CD4-positive, CD25-positive, alpha-beta regulatory T cell (primary cell): ENCODE measurements around the gene RNASE2. TPM values are rescaled to one million over a fixed set of nuclear protein-coding genes. Genes with fewer than 3 reads are reported as not detected.

Experiments
- ATAC-seq, 2 donors: fragments of 150-1000 bp; cut with Tn5 transposase; one replicate each; pipeline ENCODE4 v1.10.0; 2021; ENCODE audit warnings: low read depth in 2 of 2, moderate number of reproducible peaks in 2 of 2, moderate library complexity in 1 of 2
- DNase-seq, 3 donors: peaks; one replicate each; pipeline versions ENCODE4 v3.0.0 to v3.0.0-alpha.2; 2012 to 2022; ENCODE audit warnings: mixed read lengths in 1 of 3
- H3K27ac ChIP-seq: one replicate; pipeline ENCODE4 v1.7.0; 2013; ENCODE audit warnings: mild to moderate bottlenecking, low read length; ENCODE audit not compliant: insufficient read depth, poor library complexity, severe bottlenecking
- H3K27me3 ChIP-seq: one replicate; pipeline ENCODE4 v1.7.0; 2013; ENCODE audit warnings: low read length; ENCODE audit not compliant: control insufficient read depth, insufficient read depth
- H3K36me3 ChIP-seq: one replicate; pipeline ENCODE4 v1.7.0; 2013; ENCODE audit warnings: mild to moderate bottlenecking, low read length, moderate library complexity; ENCODE audit not compliant: control insufficient read depth, insufficient read depth
- H3K4me1 ChIP-seq: 2 replicates; pipeline ENCODE4 v1.7.0; 2013; ENCODE audit warnings: mild to moderate bottlenecking, low read length; ENCODE audit not compliant: insufficient read depth, control insufficient read depth, poor library complexity, severe bottlenecking
- H3K4me3 ChIP-seq: one replicate; pipeline ENCODE4 v1.7.0; 2013; ENCODE audit warnings: low read depth, mild to moderate bottlenecking, low read length, moderate library complexity
- H3K9me3 ChIP-seq, 2 experiments: 1 replicate in 1 of 2; 2 replicates in 1 of 2; pipeline ENCODE4 v1.7.0; 2013; ENCODE audit warnings: low read length in 2 of 2, mild to moderate bottlenecking in 1 of 2, moderate library complexity in 1 of 2; ENCODE audit not compliant: control insufficient read depth in 2 of 2
- H3K27ac Mint-ChIP-seq, 3 donors: one replicate each; pipeline ENCODE4 v1.8.0; 2020 to 2022; ENCODE audit warnings: mild to moderate bottlenecking in 3 of 3, mixed read lengths in 3 of 3, moderate library complexity in 2 of 3
- H3K27me3 Mint-ChIP-seq: one replicate; pipeline ENCODE4 v1.8.0; 2022; ENCODE audit warnings: mild to moderate bottlenecking, mixed read lengths
- H3K36me3 Mint-ChIP-seq: one replicate; pipeline ENCODE4 v1.8.0; 2020; ENCODE audit warnings: mixed read lengths
- H3K4me1 Mint-ChIP-seq, 4 donors: one replicate each; pipeline ENCODE4 v1.8.0; 2020 to 2022; ENCODE audit warnings: mixed read lengths in 4 of 4, mild to moderate bottlenecking in 1 of 4
- H3K4me3 Mint-ChIP-seq, 4 donors: one replicate each; pipeline ENCODE4 v1.8.0; 2020 to 2022; ENCODE audit warnings: mild to moderate bottlenecking in 4 of 4, mixed read lengths in 4 of 4, moderate library complexity in 3 of 4
- H3K9me3 Mint-ChIP-seq, 7 donors: one replicate each; pipeline ENCODE4 v1.8.0; 2020 to 2022; ENCODE audit warnings: mixed read lengths in 7 of 7, mild to moderate bottlenecking in 3 of 7, moderate library complexity in 2 of 7
- polyA plus RNA-seq, 4 donors: library from polyadenylated mRNA; unstranded; fragments of 300-500 nt; fragmentation: Illumina TruSeq; gene quantifications; one replicate each; pipeline ENCODE4 v1.2.3, GENCODE V29; 2021
- total RNA-seq: library from RNA; stranded (reverse); gene quantifications from one replicate; pipeline ENCODE4 v1.2.3, GENCODE V29; 2022

Gene RNASE2
- total and polyA plus RNA-seq, 5 donors from 2014 or later = 0.29 to 0.70 TPM; not detected in 3

DNA sequence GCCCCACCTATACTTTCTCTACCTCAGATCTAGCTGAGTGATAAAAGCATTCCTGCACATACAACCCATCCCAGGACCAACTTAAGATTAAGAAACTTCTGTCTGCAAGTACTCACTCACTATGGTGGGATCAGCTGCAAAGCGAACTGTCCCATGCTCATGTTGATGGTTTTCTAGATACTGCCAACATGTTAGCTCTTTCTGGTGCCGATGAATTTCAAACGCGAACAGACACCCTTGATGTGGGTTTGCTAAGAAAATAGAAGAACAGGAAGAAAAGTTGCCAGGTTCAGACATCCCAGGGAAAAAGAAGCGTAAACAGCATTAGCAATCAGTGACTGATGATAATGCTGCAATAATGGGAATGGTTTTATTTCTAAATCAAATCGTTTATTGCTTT is 42.3 kb downstream of the RNASE2 start:
- Histone ChIP-seq H3K9me3 (no peaks in the 10 kb centered on the region), H3K27me3 (no peaks in the 10 kb centered on the region), H3K4me1 (no peaks in the 10 kb centered on the region), H3K4me3 (no peak overlapping the region), H3K36me3 (peaks cover 49% of the 10 kb centered on the region), H3K27ac (no peak overlapping the region)
- Mint-ChIP-seq H3K27ac (peak overlapping the region in 1 of 3 donors; percentile 77), H3K27me3 (peaks cover 2% of the 10 kb centered on the region), H3K36me3 (peaks cover 29% of the 10 kb centered on the region), H3K9me3 (no peaks in the 10 kb centered on the region), H3K4me1 (peaks cover 0 to 15% (median 4%) of the 10 kb centered on the region in 4 donors), H3K4me3 (no peak overlapping the region)
- DNase-seq (no peak), ATAC-seq (no peak)

DNA sequence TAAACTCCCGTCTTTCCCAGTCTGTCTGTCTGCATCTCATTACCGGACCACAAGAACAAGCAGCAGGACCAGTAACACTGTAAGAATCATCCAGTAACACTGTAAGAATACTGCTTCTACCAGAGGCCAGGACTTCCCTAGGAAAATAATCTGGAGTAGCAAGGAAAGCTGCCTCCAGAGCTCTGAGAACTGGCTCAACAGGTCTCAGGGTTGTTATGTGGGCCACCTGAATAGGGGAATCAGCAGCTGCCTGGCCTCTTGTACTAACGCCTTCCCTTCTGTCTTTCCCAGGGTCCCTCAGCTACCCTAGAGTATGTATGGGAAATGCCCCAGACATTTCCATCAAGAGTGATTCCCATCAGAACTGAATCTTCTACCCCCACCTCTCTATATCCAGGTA is 42.9 kb downstream of the RNASE2 start:
- Mint-ChIP-seq H3K4me3 (peak overlapping the region in 1 of 4 donors; percentile 22), H3K27ac (peak overlapping the region in 1 of 3 donors; percentile 78), H3K36me3 (peaks cover 29% of the 10 kb centered on the region), H3K4me1 (peaks cover 0 to 12% (median 3%) of the 10 kb centered on the region in 4 donors), H3K27me3 (peaks cover 5% of the 10 kb centered on the region), H3K9me3 (no peaks in the 10 kb centered on the region)
- Histone ChIP-seq H3K9me3 (no peaks in the 10 kb centered on the region), H3K4me3 (no peak overlapping the region), H3K4me1 (no peaks in the 10 kb centered on the region), H3K36me3 (peaks cover 43% of the 10 kb centered on the region), H3K27ac (no peak overlapping the region), H3K27me3 (no peaks in the 10 kb centered on the region)
- no peak for DNase-seq
- no peak for ATAC-seq

DNA sequence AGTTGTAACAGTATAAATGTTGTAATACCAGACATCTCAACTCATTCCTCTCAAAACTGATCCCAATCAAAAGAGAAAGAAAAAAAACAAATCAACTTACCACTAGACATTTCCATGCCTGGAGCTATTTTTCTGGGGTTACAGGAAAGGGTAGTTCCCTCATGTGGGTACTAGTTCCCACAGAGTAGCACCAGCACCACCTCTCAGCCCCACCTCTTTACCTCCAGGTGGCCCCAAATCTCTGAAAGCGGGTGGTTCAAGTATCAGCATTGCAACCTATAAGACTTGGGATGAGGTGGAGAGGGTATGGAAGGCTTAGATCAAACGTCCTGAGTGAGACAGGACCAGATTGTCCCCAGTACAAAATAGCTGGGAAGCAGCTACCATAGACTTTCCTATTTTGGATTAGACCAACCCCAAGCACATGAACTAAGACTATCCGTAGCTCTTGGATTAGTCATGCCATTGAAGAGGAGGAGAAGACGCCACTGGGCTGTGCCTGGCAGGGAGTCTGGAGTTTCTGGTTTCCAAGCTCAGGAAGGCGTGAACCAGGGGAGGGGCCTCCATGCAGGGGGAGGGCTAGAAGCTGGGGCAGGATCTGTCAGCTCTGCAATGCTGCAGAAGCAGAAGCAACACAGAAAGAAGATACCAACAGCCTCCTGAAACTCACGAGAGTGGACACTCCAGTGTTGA is 43.5 kb downstream of the RNASE2 start, which contains the start of gene SLC39A2:
Gene SLC39A2, plus strand, starts transcription at position 620 of the 693 bp plus-strand sequence. CDS start 154 bp downstream, outside the sequence.
- Histone ChIP-seq H3K27ac (no peak within 1 kb of the TSS), H3K36me3 (peaks cover 39% of the 10 kb centered on the region), H3K27me3 (no peaks in the 10 kb centered on the region), H3K4me1 (no peaks in the 10 kb centered on the region), H3K4me3 (no peak within 1 kb of the TSS), H3K9me3 (no peaks in the 10 kb centered on the region)
- no peaks in the 10 kb centered on the region for H3K9me3 Mint-ChIP-seq
- H3K27me3 Mint-ChIP-seq = peaks cover 5% of the 10 kb centered on the region
- DNase-seq (no peak), ATAC-seq (no peak)
- peak within 1 kb of the TSS in 1 of 3 donors; percentile 78 for H3K27ac Mint-ChIP-seq
- peaks cover 0 to 11% (median 1%) of the 10 kb centered on the region in 4 donors for H3K4me1 Mint-ChIP-seq
- peaks cover 26% of the 10 kb centered on the region for H3K36me3 Mint-ChIP-seq
- H3K4me3 Mint-ChIP-seq = peak within 1 kb of the TSS in 1 of 4 donors; percentile 22

DNA sequence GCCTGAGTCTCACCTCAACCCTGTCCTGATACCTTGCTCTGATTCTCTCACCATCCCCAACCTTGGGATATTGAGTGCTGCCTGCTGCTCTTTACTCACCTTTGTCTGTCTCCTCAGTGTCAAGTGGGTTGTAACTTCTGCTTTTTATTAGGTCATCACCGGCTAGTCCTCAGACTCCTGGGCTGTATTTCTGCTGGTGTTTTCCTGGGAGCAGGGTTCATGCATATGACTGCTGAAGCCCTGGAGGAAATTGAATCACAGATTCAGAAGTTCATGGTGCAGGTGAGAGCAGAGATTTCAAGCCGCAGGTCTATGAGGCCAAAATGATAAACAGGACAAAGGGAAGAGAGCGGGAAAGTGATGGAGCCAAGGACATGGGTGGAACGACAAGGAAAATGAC is 44.3 kb downstream of the RNASE2 start:
- H3K27me3 ChIP-seq = no peaks in the 10 kb centered on the region
- DNase-seq = no peak
- peaks cover 12% of the 10 kb centered on the region for H3K27me3 Mint-ChIP-seq
- no peak overlapping the region for H3K4me3 ChIP-seq
- no peak overlapping the region for H3K27ac ChIP-seq
- H3K36me3 ChIP-seq = peaks cover 32% of the 10 kb centered on the region
- peaks cover 18% of the 10 kb centered on the region for H3K36me3 Mint-ChIP-seq
- no peaks in the 10 kb centered on the region for H3K9me3 ChIP-seq
- no peak overlapping the region for H3K4me3 Mint-ChIP-seq
- no peaks in the 10 kb centered on the region for H3K9me3 Mint-ChIP-seq
- H3K4me1 Mint-ChIP-seq = peaks cover 0 to 9% (median 0%) of the 10 kb centered on the region in 4 donors
- H3K27ac Mint-ChIP-seq = no peak overlapping the region
- no peak for ATAC-seq
- no peaks in the 10 kb centered on the region for H3K4me1 ChIP-seq

DNA sequence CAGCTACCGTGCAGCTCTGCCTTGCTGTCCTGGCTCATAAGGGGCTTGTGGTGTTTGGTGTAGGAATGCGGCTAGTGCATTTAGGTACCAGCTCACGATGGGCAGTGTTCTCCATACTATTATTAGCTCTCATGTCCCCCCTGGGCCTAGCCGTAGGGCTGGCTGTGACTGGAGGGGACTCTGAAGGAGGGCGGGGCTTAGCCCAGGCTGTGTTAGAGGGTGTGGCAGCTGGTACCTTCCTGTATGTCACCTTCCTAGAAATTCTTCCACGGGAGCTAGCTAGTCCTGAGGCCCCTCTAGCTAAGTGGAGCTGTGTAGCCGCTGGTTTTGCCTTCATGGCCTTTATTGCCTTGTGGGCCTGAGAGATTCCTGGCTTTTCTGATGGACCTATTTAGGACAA is 45.9 kb downstream of the RNASE2 start:
- no peaks in the 10 kb centered on the region for H3K27me3 ChIP-seq
- no peak overlapping the region for H3K4me3 ChIP-seq
- Mint-ChIP-seq H3K27me3 (peaks cover 12% of the 10 kb centered on the region), H3K36me3 (peaks cover 3% of the 10 kb centered on the region), H3K27ac (peak overlapping the region in 1 of 3 donors; percentile 15), H3K9me3 (no peaks in the 10 kb centered on the region), H3K4me1 (peaks cover 0 to 6% (median 0%) of the 10 kb centered on the region in 4 donors), H3K4me3 (no peak overlapping the region)
- H3K27ac ChIP-seq = no peak overlapping the region
- ATAC-seq (no peak), DNase-seq (no peak)
- no peaks in the 10 kb centered on the region for H3K9me3 ChIP-seq
- H3K4me1 ChIP-seq = no peaks in the 10 kb centered on the region
- H3K36me3 ChIP-seq = peaks cover 15% of the 10 kb centered on the region

DNA sequence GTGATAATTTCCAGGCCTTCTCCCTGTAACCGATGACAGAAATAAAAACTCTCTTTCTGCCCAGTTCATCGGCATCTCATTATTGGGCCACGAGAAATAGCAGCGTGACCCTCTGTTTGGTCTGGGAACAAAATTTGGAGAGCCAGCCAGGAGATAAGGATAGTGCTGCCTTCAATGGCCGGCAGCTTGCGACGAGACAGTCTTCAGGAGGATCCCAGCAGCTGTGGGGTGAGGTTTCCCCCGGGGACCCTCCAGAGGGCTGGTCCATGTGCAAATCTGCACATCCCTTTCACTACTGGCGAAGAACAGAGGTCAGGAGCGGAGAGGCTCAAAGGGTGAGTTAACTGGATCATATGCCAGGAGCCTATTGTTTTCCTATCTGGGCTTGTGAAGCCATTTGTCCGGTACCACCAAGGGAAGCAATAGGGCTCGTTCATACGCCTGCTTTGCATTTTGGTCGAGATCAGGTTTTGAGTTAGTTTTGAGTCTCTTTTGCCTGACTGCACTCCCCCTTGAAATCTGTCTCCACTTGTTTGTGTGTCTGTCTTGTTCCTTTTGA is 48.6 kb downstream of the RNASE2 start:
- Histone ChIP-seq H3K36me3 (no peaks in the 10 kb centered on the region), H3K4me3 (no peak overlapping the region), H3K4me1 (no peaks in the 10 kb centered on the region), H3K27me3 (no peaks in the 10 kb centered on the region), H3K27ac (no peak overlapping the region), H3K9me3 (no peaks in the 10 kb centered on the region)
- ATAC-seq (no peak), DNase-seq (no peak)
- Mint-ChIP-seq H3K36me3 (no peaks in the 10 kb centered on the region), H3K4me1 (no peaks in the 10 kb centered on the region), H3K4me3 (no peak overlapping the region), H3K27me3 (peaks cover 15% of the 10 kb centered on the region), H3K27ac (no peak overlapping the region), H3K9me3 (no peaks in the 10 kb centered on the region)
